HFFc6 (cell line): ENCODE measurements around the gene SRPK2. TPM values are rescaled to one million over a fixed set of nuclear protein-coding genes. Genes with fewer than 3 reads are reported as not detected.

Experiments used
- DNase-seq: peaks from one replicate; pipeline ENCODE4 v3.0.0-alpha.2; 2018
- H3K27ac Mint-ChIP-seq: 2 replicates; pipeline ENCODE4 v1.8.0; 2020; ENCODE audit warnings: mild to moderate bottlenecking, mixed read lengths
- H3K27me3 Mint-ChIP-seq: 2 replicates; pipeline ENCODE4 v1.8.0; 2021; ENCODE audit warnings: mild to moderate bottlenecking, moderate library complexity, mixed read lengths; ENCODE audit not compliant: insufficient read depth
- H3K36me3 Mint-ChIP-seq: 2 replicates; pipeline ENCODE4 v1.8.0; 2021; ENCODE audit warnings: low read depth, mixed read lengths
- H3K4me1 Mint-ChIP-seq: 2 replicates; pipeline ENCODE4 v1.8.0; 2020; ENCODE audit warnings: low read depth, mixed read lengths
- H3K4me3 Mint-ChIP-seq: 2 replicates; pipeline ENCODE4 v1.8.0; 2020; ENCODE audit warnings: mild to moderate bottlenecking, moderate library complexity, mixed read lengths
- H3K9me3 Mint-ChIP-seq: 2 replicates; pipeline ENCODE4 v1.8.0; 2020; ENCODE audit warnings: mild to moderate bottlenecking, mixed read lengths
- CTCF ChIP-seq: fragments of 200-600 bp; sonication (generic); IDR thresholded peaks from 2 replicates; pipeline ENCODE4 v1.5.0; 2021; ENCODE audit warnings: antibody characterized with exemption, mild to moderate bottlenecking
- total RNA-seq, 6 experiments: library from RNA; stranded (reverse); fragmentation: NEBNext Ultra II Directional; extraction: Animal tissue kit (Norgen Biotek cat#: 25700); gene quantifications; 2 replicates in 1 of 6; 3 replicates in 5 of 6; pipeline ENCODE4 v1.2.3, GENCODE V29; 2021

SRPK2 gene
- total RNA-seq, 6 experiments from 2014 or later: 45.2 to 49.3 (median 46.7) TPM

GRCh38 chr7:105210721-105211205, 178.0 kb downstream of the SRPK2 start:
- peaks cover 17% of the 10 kb centered on the region; the same call in 1 of the 2 replicates for H3K36me3 Mint-ChIP-seq
- no peak for TF ChIP-seq CTCF
- DNase-seq: no peak
- H3K27me3 Mint-ChIP-seq: peaks cover 2% of the 10 kb centered on the region; the same call in 1 of the 2 replicates
- H3K4me3 Mint-ChIP-seq: no peak overlapping the region
- H3K9me3 Mint-ChIP-seq: no peaks in the 10 kb centered on the region
- peaks cover 7% of the 10 kb centered on the region for H3K4me1 Mint-ChIP-seq
- no peak overlapping the region for H3K27ac Mint-ChIP-seq

GRCh38 chr7:105209870-105210269, 178.9 kb downstream of the SRPK2 start:
- Mint-ChIP-seq H3K36me3 (peaks cover 8% of the 10 kb centered on the region; the same call in 1 of the 2 replicates), H3K4me1 (peaks cover 7% of the 10 kb centered on the region), H3K4me3 (no peak overlapping the region), H3K27me3 (peaks cover 2% of the 10 kb centered on the region; the same call in 1 of the 2 replicates), H3K27ac (no peak overlapping the region), H3K9me3 (no peaks in the 10 kb centered on the region)
- no peak for DNase-seq
- TF ChIP-seq CTCF: no peak

GRCh38 chr7:105209433-105209832, 179.3 kb downstream of the SRPK2 start:
- DNase-seq: no peak
- Mint-ChIP-seq H3K4me1 (peaks cover 7% of the 10 kb centered on the region), H3K27me3 (peaks cover 2% of the 10 kb centered on the region), H3K36me3 (peaks cover 7% of the 10 kb centered on the region; the same call in 1 of the 2 replicates), H3K27ac (no peak overlapping the region; the same call in 1 of the 2 replicates), H3K9me3 (no peaks in the 10 kb centered on the region), H3K4me3 (no peak overlapping the region)
- no peak for TF ChIP-seq CTCF

- no peak for DNase-seq
- Mint-ChIP-seq H3K4me1 (peaks cover 21% of the 10 kb centered on the region), H3K4me3 (no peak overlapping the region), H3K36me3 (peaks cover 7% of the 10 kb centered on the region; the same call in 1 of the 2 replicates), H3K27me3 (peaks cover 2% of the 10 kb centered on the region), H3K9me3 (no peaks in the 10 kb centered on the region), H3K27ac (no peak overlapping the region)
- TF ChIP-seq CTCF: no peak
These were observed 181.7 kb downstream of the SRPK2 start for GRCh38 chr7:105206985-105207384.

GRCh38 chr7:105205592-105206237, 183.0 kb downstream of the SRPK2 start:
- no peaks in the 10 kb centered on the region; the same call in 1 of the 2 replicates for H3K27me3 Mint-ChIP-seq
- H3K4me1 Mint-ChIP-seq: peaks cover 21% of the 10 kb centered on the region
- no peak for DNase-seq
- no peaks in the 10 kb centered on the region for H3K9me3 Mint-ChIP-seq
- no peak overlapping the region for H3K4me3 Mint-ChIP-seq
- peaks cover 4% of the 10 kb centered on the region; the same call in 1 of the 2 replicates for H3K36me3 Mint-ChIP-seq
- TF ChIP-seq CTCF: no peak
- H3K27ac Mint-ChIP-seq: no peak overlapping the region
